GM18499 (cell line): ENCODE data around the gene IL9R.
A peak's percentile ranks its signal among the peaks of the same experiment; 100 is the strongest.
"Not testable (repeated sequence)": the region's sequence is repeated elsewhere in the genome, so short reads cannot be mapped to it uniquely, and the experiment has no call there.

ENCODE experiments used
- ATAC-seq: cut with Tn5 transposase; IDR thresholded peaks from one replicate; pipeline ENCODE4 v1.9.1; 2021; ENCODE audit warnings: moderate number of reproducible peaks; ENCODE audit not compliant: insufficient read depth, unreplicated experiment

IL9R gene, protein sequence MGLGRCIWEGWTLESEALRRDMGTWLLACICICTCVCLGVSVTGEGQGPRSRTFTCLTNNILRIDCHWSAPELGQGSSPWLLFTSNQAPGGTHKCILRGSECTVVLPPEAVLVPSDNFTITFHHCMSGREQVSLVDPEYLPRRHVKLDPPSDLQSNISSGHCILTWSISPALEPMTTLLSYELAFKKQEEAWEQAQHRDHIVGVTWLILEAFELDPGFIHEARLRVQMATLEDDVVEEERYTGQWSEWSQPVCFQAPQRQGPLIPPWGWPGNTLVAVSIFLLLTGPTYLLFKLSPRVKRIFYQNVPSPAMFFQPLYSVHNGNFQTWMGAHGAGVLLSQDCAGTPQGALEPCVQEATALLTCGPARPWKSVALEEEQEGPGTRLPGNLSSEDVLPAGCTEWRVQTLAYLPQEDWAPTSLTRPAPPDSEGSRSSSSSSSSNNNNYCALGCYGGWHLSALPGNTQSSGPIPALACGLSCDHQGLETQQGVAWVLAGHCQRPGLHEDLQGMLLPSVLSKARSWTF

DNA sequence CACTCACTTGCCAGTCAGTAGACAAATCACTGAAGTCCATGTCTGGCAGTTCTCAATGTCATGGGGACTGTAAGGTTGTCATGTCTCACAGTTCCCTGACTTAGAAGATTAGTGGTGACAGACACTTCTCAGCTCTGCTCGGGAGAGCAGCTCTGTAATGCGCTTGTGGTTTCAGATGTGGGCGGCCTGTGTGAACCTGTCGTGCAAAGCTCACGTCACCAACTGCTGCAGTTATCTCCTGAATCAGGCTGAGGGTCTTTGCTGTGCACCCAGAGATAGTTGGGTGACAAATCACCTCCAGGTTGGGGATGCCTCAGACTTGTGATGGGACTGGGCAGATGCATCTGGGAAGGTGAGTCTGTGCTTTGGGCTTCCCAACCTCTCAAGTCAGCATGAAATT, at the start of gene IL9R:
TSS of gene IL9R (plus strand) at position 261 of the 400 bp plus-strand sequence. CDS start at position 325, 64 bp downstream.
- ATAC-seq = peak; percentile 61

DNA sequence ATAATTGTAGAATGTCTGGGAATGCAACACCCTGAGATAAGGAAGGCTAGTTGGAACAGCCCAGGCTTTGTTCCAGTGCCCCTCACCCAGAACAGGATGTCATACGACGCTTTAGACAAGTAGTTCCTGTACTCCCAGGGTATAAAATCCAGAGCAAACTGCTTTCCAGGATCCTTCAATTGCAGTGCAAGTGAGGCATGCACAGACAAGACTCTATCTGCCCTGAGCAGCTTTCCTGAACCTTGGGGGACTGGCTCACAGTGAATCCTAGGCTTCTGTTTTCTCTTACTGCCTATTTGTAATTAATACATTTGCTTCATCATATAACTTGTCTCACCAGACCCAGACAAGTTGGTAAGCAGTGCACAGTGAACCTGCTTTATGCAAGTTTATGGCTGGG, 48.4 kb upstream of the IL9R start:
- ATAC-seq = no peak

DNA sequence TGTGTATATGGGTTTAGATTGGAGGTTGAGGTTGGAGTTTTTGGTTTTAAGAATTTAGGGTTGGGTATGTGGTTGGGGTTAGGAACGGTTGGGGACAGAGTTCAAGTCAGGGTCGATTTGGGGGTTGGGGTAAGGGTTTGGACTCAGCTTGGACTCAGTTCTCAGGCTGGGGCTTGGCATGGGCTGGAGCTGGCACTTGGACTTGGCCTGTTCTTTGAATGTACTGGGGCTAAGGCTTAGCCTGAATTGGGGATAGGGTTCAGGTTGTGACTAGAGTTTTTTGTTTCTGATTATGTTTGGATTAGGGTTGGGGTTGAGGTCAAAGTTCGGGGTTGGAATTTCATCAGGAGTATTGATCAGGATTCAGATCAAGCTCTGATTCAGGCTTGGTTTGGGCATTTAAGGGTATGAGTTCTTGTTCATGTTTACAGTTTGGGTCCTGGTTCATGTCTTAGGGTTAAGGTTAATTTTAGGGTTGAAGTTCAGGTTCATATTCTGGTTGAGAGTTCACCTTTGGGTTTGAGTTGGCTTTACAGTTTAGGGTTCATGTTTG, 46.2 kb upstream of the IL9R start:
- ATAC-seq = no peak

DNA sequence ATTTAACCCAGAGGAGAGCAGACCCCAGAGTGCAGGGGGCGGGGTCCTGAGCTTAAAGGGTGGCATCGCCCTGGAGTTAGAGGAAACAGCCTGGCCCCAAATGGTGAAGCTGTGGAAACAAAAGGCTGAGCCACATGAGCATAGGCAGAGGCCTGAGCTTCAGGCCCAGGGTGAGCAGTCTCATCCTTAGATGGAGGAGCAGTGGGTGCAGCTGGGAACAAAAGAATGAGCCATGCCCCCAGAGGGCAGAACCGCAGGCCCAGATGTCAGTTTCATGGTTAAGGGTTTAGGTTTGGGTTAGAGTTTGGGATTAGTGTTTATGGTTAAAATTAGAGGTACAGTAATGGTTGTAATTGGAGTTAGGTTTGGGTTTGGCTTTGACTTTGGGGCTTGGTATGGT, 44.4 kb upstream of the IL9R start:
- no peak for ATAC-seq

DNA sequence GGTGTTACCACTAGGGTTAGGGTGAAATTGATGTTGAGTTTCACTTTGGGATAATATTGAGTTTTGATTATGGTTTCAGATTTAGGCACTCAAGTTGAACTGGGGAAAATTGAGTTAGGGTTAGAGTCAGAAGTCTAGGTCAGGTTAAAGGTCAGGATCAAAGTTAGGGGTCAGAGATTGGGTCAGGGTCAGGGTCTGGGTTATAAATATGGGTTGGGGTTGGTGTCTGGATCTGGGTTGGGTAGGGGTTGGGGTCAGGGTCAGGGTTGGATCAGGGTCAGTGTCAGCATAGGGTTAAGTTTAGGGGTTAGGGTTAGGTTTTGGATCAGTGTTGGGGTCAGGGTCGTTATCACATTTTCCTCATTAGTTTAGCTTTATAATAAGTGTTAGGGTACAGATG, 42.7 kb upstream of the IL9R start:
- no peak for ATAC-seq

DNA sequence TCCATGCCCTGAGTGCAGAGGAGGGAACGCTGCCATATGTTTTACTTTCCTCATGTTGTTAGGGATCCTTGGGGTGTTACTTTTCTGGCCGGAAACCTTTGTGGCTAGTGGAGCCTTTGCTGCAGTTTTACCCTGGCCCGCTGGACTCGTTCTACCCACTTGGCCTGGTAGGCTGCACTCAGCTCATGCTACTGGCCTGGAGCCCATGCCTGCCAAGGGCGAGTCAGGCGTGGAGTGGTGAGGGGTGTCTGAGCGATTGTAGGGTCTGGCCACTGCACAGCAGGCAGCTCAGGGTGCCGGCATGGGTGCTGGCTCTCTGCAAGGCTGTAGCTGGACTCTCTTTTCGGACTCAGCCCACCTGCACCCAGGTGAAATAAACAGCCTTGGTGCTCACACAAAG, 41.4 kb upstream of the IL9R start:
- ATAC-seq = no peak

DNA sequence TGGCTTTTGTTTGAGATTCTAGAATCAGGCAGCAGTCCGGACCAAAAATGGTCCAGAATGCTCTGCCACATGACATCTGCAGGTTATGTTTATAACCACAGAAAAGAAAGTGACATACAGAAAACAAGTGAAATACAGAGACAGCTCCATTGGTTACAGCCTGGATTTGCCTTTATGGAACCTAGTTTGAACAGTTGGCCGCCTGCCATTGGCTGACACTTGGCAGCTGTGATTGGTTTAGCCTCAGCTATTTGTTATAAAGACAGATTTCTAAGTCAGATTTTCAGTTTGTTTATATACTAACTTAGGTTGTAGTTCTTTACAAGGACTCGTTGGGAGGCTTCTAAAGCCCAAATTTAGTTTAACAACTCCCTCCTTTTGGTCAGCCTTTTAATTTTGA, 40.8 kb upstream of the IL9R start:
- no peak for ATAC-seq

DNA sequence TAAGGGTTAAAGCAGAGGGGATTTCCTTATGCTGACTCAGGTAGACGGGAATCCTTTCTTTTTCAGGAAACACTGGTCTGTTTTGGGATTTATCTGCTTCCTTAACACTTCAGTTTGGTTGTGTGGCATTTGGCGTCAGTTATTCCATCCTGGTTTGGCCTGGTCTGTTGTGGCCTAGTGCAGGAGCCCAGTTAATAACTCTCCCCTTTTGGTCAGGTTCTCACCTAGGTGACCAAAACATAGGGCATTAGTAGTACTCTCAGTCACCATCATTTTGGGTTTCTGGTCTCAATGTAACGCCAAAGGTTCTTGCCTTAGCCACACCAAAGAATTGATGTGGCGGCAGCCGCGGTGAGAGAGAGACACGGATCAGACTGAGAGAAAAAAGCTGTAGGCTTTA, 39.7 kb upstream of the IL9R start:
- ATAC-seq = no peak

DNA sequence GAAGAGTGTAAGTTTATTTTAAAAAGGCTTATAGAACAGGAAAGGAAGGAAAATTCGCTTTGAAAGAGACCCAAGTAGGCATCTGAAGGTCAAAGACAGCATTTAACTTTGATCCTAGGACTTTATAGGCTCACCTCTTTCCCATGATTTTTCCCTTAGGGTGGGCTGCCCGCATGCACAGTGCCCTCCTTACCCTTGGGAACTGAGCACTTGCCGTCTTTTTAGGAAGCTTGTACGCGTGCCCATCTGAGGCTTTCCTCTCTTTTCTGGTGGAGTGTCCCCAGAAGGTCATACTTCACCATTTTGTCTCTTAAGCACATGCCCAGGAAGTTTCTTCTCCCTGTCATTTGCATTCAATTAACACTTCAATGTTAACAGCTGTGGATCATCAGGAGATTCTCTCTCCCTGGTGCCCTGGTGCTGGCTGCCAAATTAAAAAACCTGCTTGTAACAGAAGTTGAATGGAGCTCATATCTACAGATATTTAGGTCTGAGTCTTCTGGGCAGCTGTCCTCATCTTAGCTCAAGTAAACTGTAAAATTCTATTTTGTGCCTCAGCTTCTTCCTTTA, 38.4 kb upstream of the IL9R start:
- ATAC-seq = no peak

DNA sequence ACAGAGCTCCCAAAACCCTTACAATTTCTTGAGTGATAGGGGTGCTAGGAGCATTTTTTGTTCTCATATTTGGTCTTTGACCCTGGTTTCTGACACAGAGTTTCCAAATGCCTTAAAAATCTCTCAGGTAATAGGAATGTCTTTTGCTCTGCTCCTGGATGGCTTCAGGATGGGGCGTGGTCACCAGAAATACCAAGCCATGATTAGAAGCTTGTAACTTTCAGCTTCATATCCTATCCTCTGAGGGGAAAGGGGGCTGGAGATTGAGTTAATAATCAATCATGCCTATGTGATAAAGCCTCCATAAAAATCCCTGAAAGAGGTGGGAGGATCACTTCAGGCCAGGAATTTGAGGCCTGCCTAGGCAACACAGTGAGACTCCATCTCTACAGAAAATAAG, 34.6 kb upstream of the IL9R start:
- ATAC-seq = no peak

DNA sequence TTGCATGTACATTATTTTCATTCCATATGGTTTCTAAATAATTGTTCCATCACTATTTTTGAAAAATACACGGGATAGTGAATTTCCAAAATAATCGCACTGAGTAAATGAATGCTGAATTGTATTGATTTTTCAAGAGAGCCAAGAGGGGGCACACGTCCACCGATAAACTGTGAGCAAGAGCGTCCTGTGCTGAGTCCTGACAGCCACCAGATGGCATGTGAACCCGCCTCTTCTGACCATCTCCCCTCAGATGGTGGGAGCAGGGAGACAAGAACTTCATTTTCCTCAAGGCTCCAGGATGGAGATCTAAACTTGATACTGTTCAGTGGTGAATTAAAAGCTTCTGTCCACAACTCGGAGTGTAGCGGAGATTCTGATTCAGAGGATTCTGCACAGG, 30.6 kb upstream of the IL9R start:
- no peak for ATAC-seq

DNA sequence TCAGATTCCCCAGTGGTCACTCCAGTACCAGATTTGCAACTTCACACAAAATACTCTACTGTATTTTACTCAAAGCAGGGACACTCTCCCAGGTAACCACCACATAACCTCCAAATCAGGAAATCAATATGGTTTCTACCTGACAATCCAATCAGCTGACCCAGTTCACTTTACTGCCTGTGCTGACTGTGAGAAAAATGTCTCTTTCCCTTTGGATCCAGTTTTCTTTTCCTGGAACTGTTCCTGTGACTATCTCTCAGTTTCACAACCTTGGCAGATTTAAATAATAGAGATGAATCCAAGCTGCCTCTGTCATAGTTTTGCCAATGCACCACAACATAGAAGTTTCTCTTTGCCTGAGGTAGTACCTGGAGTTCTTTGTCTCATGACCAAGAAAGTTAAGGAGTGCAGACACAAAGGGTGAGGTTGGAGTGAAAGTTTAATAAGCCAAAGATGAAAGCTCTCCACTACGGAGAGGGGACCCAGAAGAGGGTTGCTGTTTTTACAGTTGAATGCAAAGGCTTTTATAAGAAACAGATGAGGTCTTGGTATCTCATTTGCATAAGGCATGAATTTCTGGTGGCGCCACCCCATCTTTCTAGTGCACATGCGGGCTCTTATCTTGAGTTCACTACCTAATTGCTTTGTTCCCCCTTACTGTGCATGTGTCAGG, 29.7 kb upstream of the IL9R start:
- no peak for ATAC-seq

DNA sequence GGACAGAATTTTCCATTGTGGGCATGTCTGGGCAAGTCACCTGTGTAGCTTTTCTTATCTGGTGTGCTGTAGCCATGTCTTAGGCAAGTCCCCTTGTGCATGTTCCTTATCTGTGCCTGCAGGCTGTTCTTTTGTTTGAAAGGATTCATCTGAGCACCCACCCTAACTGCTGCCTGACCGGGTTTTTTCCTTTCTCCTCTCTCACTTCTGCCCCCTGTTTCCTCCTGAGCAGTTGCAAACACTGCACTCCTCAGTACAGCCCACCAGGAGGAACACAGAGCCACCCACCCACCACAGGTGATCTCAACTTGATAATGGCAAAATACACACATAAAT, 29.2 kb upstream of the IL9R start:
- ATAC-seq = no peak

DNA sequence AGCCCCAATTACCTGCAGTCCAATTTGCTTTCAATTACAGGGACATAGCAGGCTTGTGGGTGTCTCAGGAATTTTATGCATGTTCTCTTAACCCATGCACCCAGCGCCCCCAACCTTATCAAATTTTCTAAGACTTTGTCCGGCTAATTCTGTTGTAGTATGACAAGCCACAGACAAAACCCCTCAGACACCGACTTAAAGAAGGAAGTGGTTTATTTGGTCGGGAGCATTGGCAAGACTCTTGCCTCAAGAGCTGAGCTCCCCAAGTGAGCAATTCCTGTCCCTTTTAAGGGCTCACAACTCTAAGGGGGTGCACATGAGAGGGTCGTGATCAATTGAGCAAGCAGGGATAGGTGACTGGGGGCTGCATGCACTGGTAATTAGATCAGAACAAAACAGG, 28.7 kb upstream of the IL9R start:
- ATAC-seq = no peak

DNA sequence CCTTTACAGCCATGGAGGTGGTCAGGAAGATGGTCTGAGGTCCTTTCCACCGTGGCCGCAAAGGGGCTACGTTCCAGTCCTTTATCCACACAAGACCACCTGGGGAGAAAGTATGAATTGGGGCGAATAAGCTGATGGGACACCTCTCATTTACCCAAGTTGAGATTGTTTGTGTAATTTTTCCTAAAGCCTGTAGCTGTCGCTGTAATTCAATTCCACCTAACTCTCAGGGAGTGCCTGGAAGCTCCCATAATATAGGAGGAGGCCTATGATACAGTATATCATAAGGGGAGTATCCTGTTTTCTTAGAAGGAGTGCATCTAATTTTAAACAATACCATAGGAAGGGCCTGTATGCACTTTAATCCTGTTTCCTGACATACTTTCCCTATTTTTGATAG, 25.8 kb upstream of the IL9R start:
- not testable (repeated sequence) for ATAC-seq

DNA sequence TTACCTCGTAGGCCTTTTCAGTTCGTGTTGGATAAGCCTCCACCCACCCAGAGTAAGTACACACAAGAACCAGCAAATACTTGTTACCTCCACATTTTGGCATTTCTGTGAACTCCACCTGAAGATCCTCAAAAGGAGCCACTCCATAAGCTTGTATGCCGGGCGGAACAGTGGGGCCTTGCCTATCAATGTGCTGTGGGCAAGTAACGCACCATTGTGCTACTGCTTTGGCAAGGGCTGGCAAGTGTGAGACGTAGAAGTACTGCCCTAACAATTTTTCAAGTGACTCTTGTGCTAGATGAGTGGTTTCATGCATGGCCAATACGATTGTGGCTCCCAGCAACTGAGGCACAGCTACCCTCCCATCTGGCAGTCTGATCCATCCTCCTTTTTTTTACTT, 25.3 kb upstream of the IL9R start:
- ATAC-seq = not testable (repeated sequence)

DNA sequence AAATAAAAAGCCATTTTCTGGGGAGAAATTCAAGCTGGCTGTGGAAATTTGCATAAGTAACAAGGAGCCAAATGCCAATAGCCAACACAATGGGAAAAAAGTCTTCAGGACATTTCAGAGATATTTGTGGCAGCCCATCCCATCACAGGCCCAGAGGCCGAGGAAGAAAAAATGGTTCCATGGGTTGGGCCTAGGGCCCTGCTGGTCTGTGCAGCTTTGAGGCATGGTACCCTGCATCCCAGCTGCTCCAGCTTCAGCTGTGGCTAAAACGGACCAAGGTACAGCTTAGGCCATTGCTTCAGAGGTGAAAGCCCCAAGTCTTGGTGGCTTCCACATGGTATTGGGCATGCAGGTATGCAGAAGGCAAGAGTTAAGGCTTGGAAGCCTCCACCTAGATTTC, 14.2 kb upstream of the IL9R start:
- ATAC-seq = no peak

DNA sequence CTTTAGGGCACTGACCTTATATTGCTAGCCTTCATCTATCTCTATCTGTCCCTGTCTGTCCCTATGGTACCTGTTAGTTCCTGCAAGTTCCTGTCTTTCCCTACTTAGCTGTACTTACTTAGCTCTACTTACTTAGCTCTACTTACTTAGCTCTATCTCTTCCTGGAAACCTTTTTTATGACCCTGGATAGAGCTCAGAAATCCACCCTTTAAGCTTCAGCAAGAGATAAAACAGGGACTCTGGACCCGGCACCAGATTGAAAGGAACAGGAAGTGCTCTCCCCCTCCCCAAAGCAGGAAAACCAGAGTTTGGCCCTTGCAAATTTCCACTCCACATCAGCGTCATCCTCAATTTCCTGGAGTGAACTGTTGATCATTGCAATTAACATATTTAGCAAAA, 12.3 kb upstream of the IL9R start:
- no peak for ATAC-seq

DNA sequence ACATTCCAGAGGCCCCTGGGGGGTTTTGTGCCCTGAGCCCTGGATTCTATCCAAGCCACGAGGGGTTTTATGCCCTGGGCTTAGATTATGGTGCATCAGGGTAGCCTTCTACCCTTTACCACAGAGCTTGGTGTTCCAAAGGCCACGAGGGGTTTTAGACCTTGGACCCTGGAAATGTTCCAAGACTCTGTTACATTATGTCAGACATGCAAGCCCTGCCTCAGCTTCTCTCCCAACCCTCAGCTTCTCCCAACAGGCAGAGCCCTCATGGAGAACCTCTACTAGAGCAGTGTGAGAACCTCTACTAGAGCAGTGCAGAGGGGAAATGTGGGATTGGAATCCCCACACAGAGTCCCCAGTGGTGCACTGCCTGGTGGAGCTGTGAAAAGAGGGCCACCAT, 10.5 kb upstream of the IL9R start:
- not testable (repeated sequence) for ATAC-seq

DNA sequence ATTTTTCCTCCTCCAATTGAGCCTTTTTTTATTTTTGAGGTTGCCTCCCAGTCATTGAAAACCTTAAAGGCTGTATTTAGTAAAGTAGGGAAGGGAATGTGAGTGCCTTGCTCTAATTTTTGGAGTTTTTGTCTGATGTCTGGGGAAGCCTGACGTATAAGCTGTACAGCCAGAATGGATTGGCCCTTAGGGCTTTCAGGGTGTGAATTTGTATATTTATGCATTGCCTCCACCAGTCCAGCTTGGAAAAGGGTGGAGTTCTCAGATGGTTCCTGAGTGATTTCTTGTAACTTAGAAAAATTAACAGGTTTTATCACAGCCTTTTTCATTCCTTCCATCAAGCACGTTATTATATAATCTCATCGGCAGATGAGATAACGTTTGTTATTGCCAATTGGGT, 8.6 kb upstream of the IL9R start:
- no peak for ATAC-seq

DNA sequence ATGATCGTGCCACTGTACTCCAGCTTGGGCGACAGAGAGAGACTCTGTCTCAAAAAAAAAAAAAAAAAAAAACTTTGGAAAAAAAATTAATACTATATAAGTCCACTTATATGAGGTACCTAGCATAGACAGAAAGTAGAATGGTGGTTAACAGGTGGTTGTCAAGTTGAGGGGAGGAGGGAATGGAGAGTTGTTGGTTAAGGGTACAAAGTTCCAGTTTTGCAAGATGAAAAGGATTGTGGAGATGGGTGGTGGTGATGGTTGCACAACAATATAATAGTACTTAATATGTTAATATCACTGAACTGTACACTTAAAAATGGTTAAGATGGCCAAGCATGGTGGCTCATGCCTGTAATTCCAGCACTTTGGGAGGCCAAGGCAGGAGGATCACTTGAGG, 4.1 kb upstream of the IL9R start:
- no peak for ATAC-seq
